ENCODE measurements around the gene FGF22.
"Not testable (repeated sequence)": the region's sequence is repeated elsewhere in the genome, so short reads cannot be mapped to it uniquely, and the experiment has no call there.

The FGF22 gene

GRCh38 chr19:623974-624373 is 15.7 kb upstream of the FGF22 start:
- no peak overlapping the region for H3K4me3 ChIP-seq
- TF ChIP-seq CTCF (IDR thresholded peaks at IDR 0.05): no peak
- DNase-seq (ENCODE audit: low spot score): no peak
- no peak overlapping the region for H3K27ac ChIP-seq

- no peak overlapping the region for H3K27ac ChIP-seq
- no peak for DNase-seq (ENCODE audit: low spot score)
- H3K4me3 ChIP-seq: no peak overlapping the region
- no peak for TF ChIP-seq CTCF (IDR thresholded peaks at IDR 0.05)
Measured at GRCh38 chr19:624433-625109, 15.1 kb upstream of the FGF22 start.

GRCh38 chr19:625257-625656 is 14.4 kb upstream of the FGF22 start:
- Histone ChIP-seq H3K27ac (no peak overlapping the region), H3K4me3 (no peak overlapping the region)
- no peak for DNase-seq (ENCODE audit: low spot score)
- no peak for TF ChIP-seq CTCF (IDR thresholded peaks at IDR 0.05)

- not testable (repeated sequence) for DNase-seq (ENCODE audit: low spot score); H3K27ac ChIP-seq
Measured at GRCh38 chr19:626566-626965, 13.1 kb upstream of the FGF22 start.

GRCh38 chr19:628168-628567 is 11.5 kb upstream of the FGF22 start:
- H3K4me3 ChIP-seq: no peak overlapping the region
- no peak for TF ChIP-seq CTCF (IDR thresholded peaks at IDR 0.05)
- no peak overlapping the region for H3K27ac ChIP-seq
- DNase-seq (ENCODE audit: low spot score): no peak

More at GRCh38 chr19:626566-626965, 13.1 kb upstream of the FGF22 start:
- not testable (repeated sequence) for H3K4me3 ChIP-seq

GRCh38 chr19:629515-629914 is 10.2 kb upstream of the FGF22 start:
- DNase-seq (ENCODE audit: low spot score); H3K27ac ChIP-seq; H3K4me3 ChIP-seq: not testable (repeated sequence)

GRCh38 chr19:629961-630714 is 9.5 kb upstream of the FGF22 start:
- no peak for DNase-seq (ENCODE audit: low spot score)
- no peak for TF ChIP-seq CTCF (IDR thresholded peaks at IDR 0.05)
- H3K27ac ChIP-seq: no peak overlapping the region
- no peak overlapping the region for H3K4me3 ChIP-seq

GRCh38 chr19:632579-633067 is 7.1 kb upstream of the FGF22 start:
- H3K4me3 ChIP-seq: peak overlapping the region; percentile 90
- H3K27ac ChIP-seq: no peak overlapping the region
- no peak for TF ChIP-seq CTCF (IDR thresholded peaks at IDR 0.05)
- no peak for DNase-seq (ENCODE audit: low spot score)

All from coronary artery (tissue), 2 donors.